B cell (primary cell): ENCODE results near the gene OSBP2. TPM values are rescaled to one million over a fixed set of nuclear protein-coding genes. Genes with fewer than 3 reads are reported as not detected.

Experiments used
- ATAC-seq: fragments of 200-7000 bp; cut with Tn5 transposase; one replicate; pipeline ENCODE4 v1.10.0; 2021; ENCODE audit warnings: low read depth, mild to moderate bottlenecking, moderate number of reproducible peaks, moderate library complexity
- CTCF ChIA-PET: fragments of 350-600 bp; sonication (Branson Sonifier 250); formaldehyde crosslinking; loops from one replicate; lab custom pipeline; 2021; ENCODE audit warnings: antibody characterized with exemption, inconsistent platforms; lab: Charles Lee
- POLR2A ChIA-PET: fragments of 350-600 bp; sonication (Branson Sonifier 250); formaldehyde crosslinking; loops from one replicate; lab custom pipeline; 2021; ENCODE audit warnings: antibody characterized with exemption; lab: Charles Lee
- DNase-seq: peaks from one replicate; pipeline ENCODE4 v3.0.0; 2013
- H2AFZ ChIP-seq: 2 replicates; pipeline ENCODE4 v1.6.1; 2012; ENCODE audit warnings: mild to moderate bottlenecking, low read depth, low read length; ENCODE audit not compliant: insufficient read depth, poor library complexity, severe bottlenecking
- H3K27ac ChIP-seq, 2 donors: 1 replicate in 1 of 2; 2 replicates in 1 of 2; pipeline ENCODE4 v1.5.1; 2012 to 2013; ENCODE audit warnings: low read length in 2 of 2, mild to moderate bottlenecking in 2 of 2, moderate library complexity in 1 of 2
- H3K27me3 ChIP-seq, 4 experiments: fragments of 200-600 bp in 1 of 4; sonication (generic) in 1 of 4; replicated peaks in 1 of 4; 1 replicate in 2 of 4; 2 replicates in 2 of 4; pipeline versions ENCODE4 v1.6.1 to v1.7.0; 2013 to 2016; ENCODE audit warnings: low read length in 3 of 4, mild to moderate bottlenecking in 2 of 4, mixed read lengths in 1 of 4, moderate library complexity in 1 of 4; ENCODE audit not compliant: insufficient read depth in 4 of 4, control insufficient read depth in 3 of 4; ENCODE audit errors: control extremely low read depth in 1 of 4
- H3K36me3 ChIP-seq, 2 experiments: replicated peaks in 1 of 2; 1 replicate in 1 of 2; 2 replicates in 1 of 2; pipeline versions ENCODE4 v1.6.1 to v1.7.1; 2013; ENCODE audit warnings: low read length in 1 of 2; ENCODE audit not compliant: insufficient read depth in 2 of 2, control insufficient read depth in 1 of 2; ENCODE audit errors: control extremely low read depth in 1 of 2, extremely low read depth in 1 of 2
- H3K4me1 ChIP-seq, 2 donors: fragments of 200-600 bp in 1 of 2; sonication (generic) in 1 of 2; 1 replicate in 1 of 2; 2 replicates in 1 of 2; pipeline versions ENCODE4 v1.5.1 to v1.6.1; 2013 to 2017; ENCODE audit warnings: low read length in 2 of 2; ENCODE audit not compliant: control insufficient read depth in 2 of 2, insufficient read depth in 2 of 2
- H3K4me2 ChIP-seq: replicated peaks from 2 replicates; pipeline ENCODE3; 2012; ENCODE audit warnings: mild to moderate bottlenecking, low read depth, low read length; ENCODE audit not compliant: poor library complexity, severe bottlenecking
- H3K4me3 ChIP-seq, 5 experiments: fragments of 200-600 bp in 1 of 5; sonication (generic) in 1 of 5; 1 replicate in 3 of 5; 2 replicates in 2 of 5; pipeline versions ENCODE4 v1.5.1 to v1.7.0; 2011 to 2016; ENCODE audit warnings: low read length in 4 of 5, mild to moderate bottlenecking in 4 of 5, low read depth in 2 of 5, control low read depth in 1 of 5, moderate library complexity in 1 of 5; ENCODE audit not compliant: insufficient read depth in 1 of 5; ENCODE audit errors: control extremely low read depth in 1 of 5, extremely low read depth in 1 of 5
- H3K79me2 ChIP-seq: fragments of 200-600 bp; sonication (generic); one replicate; pipeline ENCODE4 v1.6.0; 2016; ENCODE audit warnings: low read length; ENCODE audit not compliant: control insufficient read depth, insufficient read depth
- H3K9ac ChIP-seq: fragments of 200-600 bp; sonication (generic); 2 replicates; pipeline ENCODE4 v1.6.1; 2017; ENCODE audit warnings: mild to moderate bottlenecking, low read length, moderate library complexity
- H3K9me3 ChIP-seq, 3 donors: one replicate each; pipeline versions ENCODE4 v1.6.1 to v1.7.1; 2013; ENCODE audit warnings: low read length in 2 of 3; ENCODE audit not compliant: control insufficient read depth in 2 of 3, insufficient read depth in 1 of 3; ENCODE audit errors: control extremely low read depth in 1 of 3
- H4K20me1 ChIP-seq: 2 replicates; pipeline ENCODE4 v1.6.0; 2012; ENCODE audit warnings: mild to moderate bottlenecking, low read length; ENCODE audit not compliant: insufficient read depth, control insufficient read depth, poor library complexity, severe bottlenecking
- H3K27ac Mint-ChIP-seq: one replicate; pipeline ENCODE4 v1.8.0; 2021; ENCODE audit warnings: mixed read lengths
- H3K27me3 Mint-ChIP-seq: one replicate; pipeline ENCODE4 v1.8.0; 2021; ENCODE audit warnings: mixed read lengths
- H3K4me1 Mint-ChIP-seq: one replicate; pipeline ENCODE4 v1.8.0; 2021; ENCODE audit warnings: mixed read lengths
- H3K4me3 Mint-ChIP-seq: one replicate; pipeline ENCODE4 v1.8.0; 2021; ENCODE audit warnings: mixed read lengths
- H3K9me3 Mint-ChIP-seq: one replicate; pipeline ENCODE4 v1.8.0; 2022; ENCODE audit warnings: mixed read lengths; ENCODE audit not compliant: insufficient read depth
- EZH2 ChIP-seq: IDR thresholded peaks from 2 replicates; pipeline ENCODE4 v1.6.1; 2012; ENCODE audit warnings: borderline replicate concordance, low read depth, mild to moderate bottlenecking, moderate library complexity, low read length; ENCODE audit not compliant: insufficient read depth, poor library complexity, severe bottlenecking
- WGBS: methylation state at CpG from one replicate; pipeline ENCODE4 v1.1.5; 2013; ENCODE audit warnings: missing lambda C conversion rate; ENCODE audit not compliant: insufficient coverage; 5-methylcytosine and 5-hydroxymethylcytosine counted together
- intact Hi-C: fragments of 100-400 bp; cut with micrococcal nuclease; formaldehyde crosslinking; loops from one replicate; pipeline ENCODE4 v1.10.0; 2022
- polyA plus RNA-seq: library from polyadenylated mRNA; depleted of rRNA; stranded (reverse); fragments of >200 nt; gene quantifications from 2 replicates; pipeline ENCODE4 v1.2.3, GENCODE V29; 2012
- total RNA-seq, 2 donors: library from RNA; stranded (reverse); fragments of 120-200 nt in 1 of 2; gene quantifications; 1 replicate in 1 of 2; 2 replicates in 1 of 2; pipeline versions ENCODE4 v1.2.3 to v1.2.4, GENCODE V29; 2013 to 2022
- TF ChIP-seq, protein P1 (sequence below): fragments of 200-600 bp; IDR thresholded peaks from one replicate; pipeline ENCODE4 v1.8.0; 2022; ENCODE audit warnings: antibody characterized with exemption, mild to moderate bottlenecking

The OSBP2 gene
- total and polyA plus RNA-seq, 2 donors (not counting 1 experiment from before 2014, with no cell fraction given) = 0.10 to 1.0 TPM

DNA sequence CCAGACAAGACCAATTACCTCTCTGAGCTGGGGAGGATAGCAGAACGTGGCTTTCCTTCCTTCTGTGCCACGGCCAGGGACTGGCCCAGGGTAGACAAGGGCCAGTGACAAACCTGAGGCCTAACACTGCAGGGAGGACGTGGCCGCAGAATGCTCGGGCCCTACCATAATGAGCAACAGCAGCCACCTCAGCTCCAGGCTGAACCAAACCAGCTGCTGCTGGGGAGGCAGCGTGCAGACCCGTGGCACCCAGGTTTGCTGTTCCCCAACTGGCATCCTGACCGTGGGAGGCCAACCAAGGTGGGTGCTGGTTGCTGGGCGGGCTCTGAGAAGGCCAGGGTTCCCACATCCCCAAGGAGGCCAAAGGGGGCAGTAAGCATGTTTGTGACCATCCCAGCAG, 190.9 kb downstream of the OSBP2 start:
- no peaks in the 10 kb centered on the region for H3K4me1 Mint-ChIP-seq
- H4K20me1 ChIP-seq = peaks cover 3% of the 10 kb centered on the region
- no peaks in the 10 kb centered on the region for H3K79me2 ChIP-seq
- H2AFZ ChIP-seq = no peak overlapping the region
- intact Hi-C loops = no loop called here
- no peaks in the 10 kb centered on the region for H3K27me3 ChIP-seq
- no peaks in the 10 kb centered on the region for H3K4me1 ChIP-seq
- H3K4me3 ChIP-seq = no peak overlapping the region
- ChIA-PET POLR2A (no interaction called here), CTCF (interaction anchor here (1.2 kb wide), 1 partner anchor 251 kb away, joined by 3 read pairs; no protein-coding TSS in a partner anchor)
- no peak overlapping the region for H3K27ac Mint-ChIP-seq
- no peaks in the 10 kb centered on the region for H3K9me3 Mint-ChIP-seq
- no peak for DNase-seq
- no peaks in the 10 kb centered on the region for H3K9me3 ChIP-seq
- H3K9ac ChIP-seq = no peak overlapping the region
- H3K27ac ChIP-seq = no peak overlapping the region
- no peak for TF ChIP-seq EZH2
- TF ChIP-seq, protein P1, sequence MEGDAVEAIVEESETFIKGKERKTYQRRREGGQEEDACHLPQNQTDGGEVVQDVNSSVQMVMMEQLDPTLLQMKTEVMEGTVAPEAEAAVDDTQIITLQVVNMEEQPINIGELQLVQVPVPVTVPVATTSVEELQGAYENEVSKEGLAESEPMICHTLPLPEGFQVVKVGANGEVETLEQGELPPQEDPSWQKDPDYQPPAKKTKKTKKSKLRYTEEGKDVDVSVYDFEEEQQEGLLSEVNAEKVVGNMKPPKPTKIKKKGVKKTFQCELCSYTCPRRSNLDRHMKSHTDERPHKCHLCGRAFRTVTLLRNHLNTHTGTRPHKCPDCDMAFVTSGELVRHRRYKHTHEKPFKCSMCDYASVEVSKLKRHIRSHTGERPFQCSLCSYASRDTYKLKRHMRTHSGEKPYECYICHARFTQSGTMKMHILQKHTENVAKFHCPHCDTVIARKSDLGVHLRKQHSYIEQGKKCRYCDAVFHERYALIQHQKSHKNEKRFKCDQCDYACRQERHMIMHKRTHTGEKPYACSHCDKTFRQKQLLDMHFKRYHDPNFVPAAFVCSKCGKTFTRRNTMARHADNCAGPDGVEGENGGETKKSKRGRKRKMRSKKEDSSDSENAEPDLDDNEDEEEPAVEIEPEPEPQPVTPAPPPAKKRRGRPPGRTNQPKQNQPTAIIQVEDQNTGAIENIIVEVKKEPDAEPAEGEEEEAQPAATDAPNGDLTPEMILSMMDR = no peak
- no peak overlapping the region for H3K4me3 Mint-ChIP-seq
- 77% methylated on average over 9 of the region's 9 CpGs for WGBS
- H3K36me3 ChIP-seq = no peaks in the 10 kb centered on the region
- no peak overlapping the region for H3K4me2 ChIP-seq
- ATAC-seq = no peak
- H3K27me3 Mint-ChIP-seq = no peaks in the 10 kb centered on the region

GRCh38 chr22:30887453-30887852, 192.8 kb downstream of the OSBP2 start:
- H3K9ac ChIP-seq = no peak overlapping the region
- DNase-seq (no peak), ATAC-seq (no peak)
- H3K36me3 ChIP-seq = no peaks in the 10 kb centered on the region
- H3K4me1 ChIP-seq = no peaks in the 10 kb centered on the region
- Mint-ChIP-seq H3K4me3 (no peak overlapping the region), H3K27me3 (no peaks in the 10 kb centered on the region), H3K9me3 (no peaks in the 10 kb centered on the region), H3K27ac (no peak overlapping the region), H3K4me1 (no peaks in the 10 kb centered on the region)
- H3K79me2 ChIP-seq = no peaks in the 10 kb centered on the region
- no peaks in the 10 kb centered on the region for H3K9me3 ChIP-seq
- no peak for TF ChIP-seq EZH2
- TF ChIP-seq, protein P1 = no peak
- POLR2A ChIA-PET = no interaction called here
- no peaks in the 10 kb centered on the region for H3K27me3 ChIP-seq
- H3K4me3 ChIP-seq = no peak overlapping the region
- H4K20me1 ChIP-seq = peaks cover 21% of the 10 kb centered on the region
- intact Hi-C loops = no loop called here
- CTCF ChIA-PET = interaction anchor here (1.2 kb wide), 1 partner anchor 10 kb away, joined by 3 read pairs; no protein-coding TSS in a partner anchor
- WGBS = 95% methylated on average over 11 of the region's 11 CpGs
- H2AFZ ChIP-seq = no peak overlapping the region
- no peak overlapping the region for H3K4me2 ChIP-seq
- no peak overlapping the region for H3K27ac ChIP-seq
